Mesothelial cell of epicardium (in vitro differentiated cells): ENCODE results near the gene MORC3. TPM values are rescaled to one million over a fixed set of nuclear protein-coding genes. Genes with fewer than 3 reads are reported as not detected.
A peak's percentile ranks its signal among the peaks of the same experiment; 100 is the strongest.

Experiments
- DNase-seq, 2 experiments: peaks; one replicate each; pipeline ENCODE4 v3.0.0; 2021; ENCODE audit warnings: low spot score in 2 of 2; ENCODE audit not compliant: unreplicated experiment in 2 of 2
- H3K27ac Mint-ChIP-seq: 2 replicates; pipeline ENCODE4 v1.8.0; 2021; ENCODE audit warnings: mixed read lengths
- H3K27me3 Mint-ChIP-seq: 2 replicates; pipeline ENCODE4 v1.8.0; 2021; ENCODE audit warnings: low read depth, mixed read lengths
- H3K36me3 Mint-ChIP-seq: 2 replicates; pipeline ENCODE4 v1.8.0; 2021; ENCODE audit warnings: mixed read lengths
- H3K4me1 Mint-ChIP-seq: 2 replicates; pipeline ENCODE4 v1.8.0; 2021; ENCODE audit warnings: mixed read lengths
- H3K4me3 Mint-ChIP-seq: 2 replicates; pipeline ENCODE4 v1.8.0; 2021; ENCODE audit warnings: mild to moderate bottlenecking, moderate library complexity, mixed read lengths
- H3K9me3 Mint-ChIP-seq: 2 replicates; pipeline ENCODE4 v1.8.0; 2021; ENCODE audit warnings: mixed read lengths
- total RNA-seq: library from RNA; stranded (reverse); gene quantifications from 3 replicates; pipeline ENCODE4 v1.2.1, GENCODE V29; 2021
- TF ChIP-seq, protein P1 (sequence below): fragments of 200-600 bp; sonication (generic); IDR thresholded peaks from one replicate; pipeline ENCODE4 v1.5.0; 2021; ENCODE audit warnings: antibody characterized with exemption; ENCODE audit not compliant: unreplicated experiment

The MORC3 gene
- total RNA-seq, 1 donor from 2014 or later: 35.2 TPM

DNA sequence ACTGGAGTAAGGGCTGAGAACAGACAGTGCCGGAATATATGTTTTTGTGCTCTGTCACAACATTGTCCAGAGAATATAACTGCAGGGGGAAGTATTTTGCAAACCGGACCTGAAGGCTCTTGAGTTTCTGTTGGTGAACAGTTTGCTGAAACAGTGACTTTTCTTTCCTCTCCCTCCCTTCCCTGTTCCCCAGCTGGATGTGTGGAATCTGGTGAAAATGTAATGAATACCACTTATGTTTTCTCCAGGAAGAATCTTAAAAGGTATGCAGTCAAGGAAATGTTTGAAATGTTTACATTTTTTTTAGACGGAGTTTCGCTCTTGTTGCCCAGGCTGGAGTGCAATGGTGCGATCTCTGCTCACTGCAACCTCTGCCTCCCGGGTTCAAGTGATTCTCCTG lies 88.6 kb downstream of the MORC3 start:
- TF ChIP-seq, protein P1, sequence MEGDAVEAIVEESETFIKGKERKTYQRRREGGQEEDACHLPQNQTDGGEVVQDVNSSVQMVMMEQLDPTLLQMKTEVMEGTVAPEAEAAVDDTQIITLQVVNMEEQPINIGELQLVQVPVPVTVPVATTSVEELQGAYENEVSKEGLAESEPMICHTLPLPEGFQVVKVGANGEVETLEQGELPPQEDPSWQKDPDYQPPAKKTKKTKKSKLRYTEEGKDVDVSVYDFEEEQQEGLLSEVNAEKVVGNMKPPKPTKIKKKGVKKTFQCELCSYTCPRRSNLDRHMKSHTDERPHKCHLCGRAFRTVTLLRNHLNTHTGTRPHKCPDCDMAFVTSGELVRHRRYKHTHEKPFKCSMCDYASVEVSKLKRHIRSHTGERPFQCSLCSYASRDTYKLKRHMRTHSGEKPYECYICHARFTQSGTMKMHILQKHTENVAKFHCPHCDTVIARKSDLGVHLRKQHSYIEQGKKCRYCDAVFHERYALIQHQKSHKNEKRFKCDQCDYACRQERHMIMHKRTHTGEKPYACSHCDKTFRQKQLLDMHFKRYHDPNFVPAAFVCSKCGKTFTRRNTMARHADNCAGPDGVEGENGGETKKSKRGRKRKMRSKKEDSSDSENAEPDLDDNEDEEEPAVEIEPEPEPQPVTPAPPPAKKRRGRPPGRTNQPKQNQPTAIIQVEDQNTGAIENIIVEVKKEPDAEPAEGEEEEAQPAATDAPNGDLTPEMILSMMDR: no peak
- Mint-ChIP-seq H3K36me3 (peaks cover 23% of the 10 kb centered on the region), H3K27ac (no peak overlapping the region), H3K4me3 (no peak overlapping the region), H3K9me3 (no peaks in the 10 kb centered on the region), H3K4me1 (peaks cover 7% of the 10 kb centered on the region), H3K27me3 (no peaks in the 10 kb centered on the region)
- DNase-seq: no peak

DNA sequence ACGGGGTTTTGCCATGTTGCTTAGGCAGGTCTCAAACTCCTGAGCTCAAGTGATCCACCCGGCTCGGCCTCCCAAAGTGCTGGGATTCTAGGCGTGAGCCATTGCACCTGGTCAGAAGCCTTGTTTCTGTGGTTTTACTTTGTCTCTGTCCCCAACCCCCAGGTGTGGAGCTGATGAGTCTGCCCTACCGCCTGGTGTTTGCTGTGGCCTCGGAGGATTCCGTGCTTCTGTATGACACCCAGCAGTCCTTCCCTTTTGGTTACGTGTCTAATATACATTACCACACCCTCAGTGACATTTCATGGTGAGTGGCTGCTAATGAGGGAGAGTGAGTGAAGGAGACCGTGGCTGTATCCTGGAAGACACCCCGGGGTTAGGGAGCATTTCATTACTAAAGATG lies 91.3 kb downstream of the MORC3 start:
- Mint-ChIP-seq H3K4me3 (no peak overlapping the region), H3K36me3 (peaks cover 24% of the 10 kb centered on the region), H3K9me3 (no peaks in the 10 kb centered on the region), H3K27ac (no peak overlapping the region), H3K27me3 (no peaks in the 10 kb centered on the region), H3K4me1 (peaks cover 7% of the 10 kb centered on the region)
- DNase-seq: no peak
- TF ChIP-seq, protein P1: no peak

DNA sequence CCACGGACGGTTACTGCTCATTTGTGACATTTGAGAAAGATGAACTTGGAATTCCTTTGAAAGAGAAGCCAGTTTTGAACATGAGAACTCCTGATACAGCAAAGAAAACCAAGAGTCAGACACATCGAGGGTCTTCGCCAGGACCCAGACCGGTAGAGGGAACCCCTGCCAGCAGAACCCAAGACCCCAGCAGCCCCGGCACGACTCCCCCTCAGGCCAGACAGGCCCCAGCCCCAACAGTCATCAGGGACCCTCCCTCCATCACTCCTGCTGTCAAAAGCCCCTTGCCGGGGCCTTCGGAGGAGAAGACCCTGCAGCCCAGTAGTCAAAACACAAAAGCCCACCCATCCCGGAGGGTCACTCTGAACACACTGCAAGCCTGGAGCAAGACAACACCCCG lies 92.9 kb downstream of the MORC3 start:
- Mint-ChIP-seq H3K36me3 (peaks cover 28% of the 10 kb centered on the region), H3K4me3 (no peak overlapping the region), H3K27me3 (no peaks in the 10 kb centered on the region), H3K27ac (no peak overlapping the region), H3K4me1 (peaks cover 7% of the 10 kb centered on the region), H3K9me3 (no peaks in the 10 kb centered on the region)
- no peak for DNase-seq
- TF ChIP-seq, protein P1: no peak

DNA sequence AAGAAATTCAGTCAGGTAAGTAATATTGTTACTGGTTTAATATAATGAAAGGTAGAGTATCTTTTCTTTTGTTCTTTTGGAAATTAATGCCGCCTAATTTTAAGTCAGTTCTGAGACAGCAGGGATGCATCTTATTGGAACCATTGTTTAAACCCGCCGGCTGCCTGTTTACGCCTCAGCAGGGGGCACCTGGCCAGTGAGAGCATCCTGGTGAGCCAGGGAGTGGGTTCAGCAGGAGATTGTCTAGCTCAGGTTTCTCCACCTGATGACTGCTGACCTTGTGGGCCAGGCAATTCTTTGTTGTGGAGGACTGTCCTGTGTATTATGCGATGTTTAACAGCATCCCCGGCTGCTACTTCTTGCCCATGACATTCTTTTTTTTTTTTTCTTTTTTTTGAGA lies 95.4 kb downstream of the MORC3 start:
- TF ChIP-seq, protein P1: no peak
- DNase-seq: no peak

DNA sequence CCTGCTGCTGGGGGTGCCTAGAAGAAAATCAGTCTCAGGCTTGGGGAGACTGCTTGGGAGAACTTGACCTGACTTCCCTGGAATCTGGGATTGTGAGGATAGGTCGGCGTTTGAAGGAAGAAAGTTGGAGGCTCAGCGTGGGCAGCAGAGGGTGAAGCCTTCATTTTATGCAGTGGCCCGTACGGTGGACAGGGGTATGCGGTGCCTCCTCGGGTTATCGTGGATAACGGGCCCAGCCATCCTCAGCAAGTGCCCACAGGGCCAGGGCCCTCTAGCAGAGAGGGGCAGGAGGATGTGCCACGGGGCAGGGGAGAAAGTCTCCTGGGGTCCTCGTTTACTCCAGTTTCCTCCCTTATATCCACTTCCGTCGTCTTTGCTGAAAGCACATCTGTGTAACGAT lies 99.2 kb downstream of the MORC3 start:
- no peak overlapping the region for H3K4me3 Mint-ChIP-seq
- no peaks in the 10 kb centered on the region for H3K27me3 Mint-ChIP-seq
- H3K9me3 Mint-ChIP-seq: no peaks in the 10 kb centered on the region
- no peak for DNase-seq
- no peaks in the 10 kb centered on the region for H3K4me1 Mint-ChIP-seq
- peaks cover 7% of the 10 kb centered on the region for H3K36me3 Mint-ChIP-seq
- TF ChIP-seq, protein P1: no peak
- no peak overlapping the region for H3K27ac Mint-ChIP-seq

More for the DNA sequence above, 95.4 kb downstream of the MORC3 start:
- no peak overlapping the region for H3K27ac Mint-ChIP-seq
- H3K36me3 Mint-ChIP-seq: peaks cover 17% of the 10 kb centered on the region
- no peaks in the 10 kb centered on the region for H3K9me3 Mint-ChIP-seq
- H3K4me1 Mint-ChIP-seq: no peaks in the 10 kb centered on the region
- H3K4me3 Mint-ChIP-seq: no peak overlapping the region
- no peaks in the 10 kb centered on the region for H3K27me3 Mint-ChIP-seq

DNA sequence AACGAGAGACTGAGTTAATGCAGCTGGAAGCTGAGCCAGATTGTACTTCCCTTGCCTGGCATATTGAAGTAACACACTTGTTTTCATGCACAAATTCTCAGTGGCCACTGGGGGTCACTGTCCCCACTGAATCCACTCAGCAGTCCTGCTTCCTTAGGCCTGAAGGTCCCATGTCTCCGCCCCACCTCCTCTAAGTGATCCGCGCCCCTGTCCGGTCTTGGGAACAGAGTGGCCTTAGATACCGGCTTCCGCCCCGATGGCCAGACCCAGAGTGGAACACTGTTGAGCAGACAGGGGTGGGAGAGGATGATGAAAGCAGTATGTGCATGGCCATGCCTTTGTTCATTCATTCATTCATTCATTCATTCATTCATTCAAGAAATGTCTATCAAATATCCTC lies 100.0 kb downstream of the MORC3 start:
- Mint-ChIP-seq H3K27ac (no peak overlapping the region), H3K27me3 (no peaks in the 10 kb centered on the region), H3K9me3 (no peaks in the 10 kb centered on the region), H3K4me1 (no peaks in the 10 kb centered on the region), H3K4me3 (no peak overlapping the region), H3K36me3 (peaks cover 7% of the 10 kb centered on the region)
- DNase-seq: peak; percentile 47 to 77
- TF ChIP-seq, protein P1: peak; percentile 75
